ENCODE results near the gene OLFM3. TPM values are rescaled to one million over a fixed set of nuclear protein-coding genes. Genes with fewer than 3 reads are reported as not detected.

OLFM3 gene
- 6.8 and 29.0 TPM in 2 replicates for polyA plus RNA-seq

DNA sequence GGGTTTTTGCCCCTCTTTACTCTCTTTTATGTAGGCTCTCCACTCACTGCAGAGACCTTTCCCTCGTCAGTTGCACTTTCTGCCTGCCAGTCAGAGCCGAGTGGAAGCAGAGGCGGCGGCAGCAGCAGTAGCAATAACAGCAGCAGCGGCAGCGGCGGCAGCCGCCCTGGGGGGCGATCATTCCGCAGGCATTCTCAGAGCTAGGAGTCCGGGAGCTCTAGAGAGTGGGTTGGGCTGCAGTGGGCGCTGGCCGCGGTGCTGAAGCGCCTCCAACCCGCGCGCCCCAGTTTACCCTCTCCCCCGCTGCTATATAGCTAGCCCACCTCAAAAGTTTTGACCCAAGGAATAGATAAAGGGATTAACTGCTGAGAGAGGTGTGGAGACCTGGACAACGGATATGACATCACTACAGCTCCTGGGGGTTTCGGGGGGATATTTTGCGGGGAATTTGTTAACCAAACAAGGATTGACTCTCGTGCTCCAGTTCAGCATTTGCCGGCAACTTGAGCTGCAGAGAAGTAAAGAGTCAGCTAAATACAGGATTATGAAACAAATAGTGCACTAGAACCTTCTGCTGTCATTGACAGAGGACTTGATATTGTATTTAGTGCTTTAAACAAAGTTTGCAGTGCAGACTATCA, at the start of gene OLFM3:
OLFM3 (minus strand) TSS at position 102 of the 641 bp plus-strand sequence.

